ENCODE results near the gene KCTD10.

GRCh38 chr12:109518820-109519665 is 41.9 kb upstream of the KCTD10 start:
- no peak for TF ChIP-seq POLR2AphosphoS5 (IDR thresholded peaks at IDR 0.05; ENCODE audit: low read depth, low read length)
- TF ChIP-seq POLR2A (IDR thresholded peaks at IDR 0.05; ENCODE audit: low read depth, low read length): no peak
